HepG2 (cell line): ENCODE results near the gene PDZD7. TPM values are rescaled to one million over a fixed set of nuclear protein-coding genes. Genes with fewer than 3 reads are reported as not detected.

Experiments used
- BRD4 ChIP-seq: sonication (generic); formaldehyde crosslinking; IDR thresholded peaks from 2 replicates; pipeline ENCODE4 v1.4.0; 2020; ENCODE audit warnings: missing genetic modification reagents
- DPF2 ChIP-seq: sonication (generic); formaldehyde crosslinking; IDR thresholded peaks from 2 replicates; pipeline ENCODE4 v1.4.0; 2020; ENCODE audit warnings: mild to moderate bottlenecking, low read depth, missing genetic modification reagents, borderline replicate concordance
- ELF3 ChIP-seq: IDR thresholded peaks from 2 replicates; pipeline ENCODE4 v1.6.1; 2016; ENCODE audit warnings: missing genetic modification reagents, missing compliant biosample characterization
- IRF2 ChIP-seq: IDR thresholded peaks from 2 replicates; pipeline ENCODE4 v1.6.1; 2018; ENCODE audit warnings: missing genetic modification reagents, missing compliant biosample characterization
- KLF12 ChIP-seq: sonication (generic); formaldehyde crosslinking; IDR thresholded peaks from 2 replicates; pipeline ENCODE4 v1.4.0; 2020; ENCODE audit warnings: missing genetic modification reagents, borderline replicate concordance
- TEAD2 ChIP-seq: sonication (generic); formaldehyde crosslinking; IDR thresholded peaks from 2 replicates; pipeline ENCODE4 v1.9.0; 2021; ENCODE audit warnings: missing genetic modification reagents
- U2AF1 ChIP-seq: fragments of 200-400 bp; formaldehyde crosslinking; optimal IDR thresholded peaks from 2 replicates; pipeline ENCODE3; 2017; ENCODE audit warnings: mild to moderate bottlenecking, low read depth, low read length
- ZNF383 ChIP-seq: sonication (generic); formaldehyde crosslinking; IDR thresholded peaks from 2 replicates; pipeline ENCODE4 v1.4.0; 2020; ENCODE audit warnings: missing genetic modification reagents, mild to moderate bottlenecking, borderline replicate concordance
- ZNF746 ChIP-seq: sonication (generic); formaldehyde crosslinking; IDR thresholded peaks from 2 replicates; pipeline ENCODE4 v1.8.0; 2022; ENCODE audit warnings: mild to moderate bottlenecking, missing genetic modification reagents
- polyA plus RNA-seq, 8 experiments: library from polyadenylated mRNA; depleted of rRNA in 3 of 8; stranded (reverse) in 7 of 8; unstranded in 1 of 8; fragments of >200 nt; fragmentation: Illumina TruSeq in 4 of 8; extraction: Trizol in 4 of 8; gene quantifications; 2 replicates each; pipeline versions ENCODE4 v1.2.1 to v1.2.3, GENCODE V29; 2011 to 2016; ENCODE audit warnings: low read depth in 4 of 8, missing spikeins in 1 of 8, mixed read lengths in 1 of 8; ENCODE audit not compliant: insufficient read depth in 1 of 8
- total RNA-seq, 5 experiments: library from RNA; depleted of rRNA; stranded (reverse); fragments of >200 nt; fragmentation: Illumina TruSeq; extraction: Trizol; gene quantifications; 2 replicates each; pipeline ENCODE4 v1.2.3, GENCODE V29; 2016; ENCODE audit warnings: low read depth in 1 of 5
- TF ChIP-seq, protein P1 (sequence below): sonication (generic); formaldehyde crosslinking; IDR thresholded peaks from 2 replicates; pipeline ENCODE4 v1.4.0; 2020; ENCODE audit warnings: mild to moderate bottlenecking, missing genetic modification reagents
- TF ChIP-seq, protein P2 (sequence below): sonication (generic); formaldehyde crosslinking; conservative IDR thresholded peaks from 2 replicates; pipeline ENCODE4 v1.8.0; 2022; ENCODE audit warnings: low read depth, missing genetic modification reagents
- TF ChIP-seq, protein P3 (sequence below): sonication (generic); formaldehyde crosslinking; IDR thresholded peaks from 2 replicates; pipeline ENCODE4 v1.8.0; 2022; ENCODE audit warnings: missing genetic modification reagents, mild to moderate bottlenecking, borderline replicate concordance
- TF ChIP-seq, protein P4 (sequence below): sonication (generic); formaldehyde crosslinking; IDR thresholded peaks from 2 replicates; pipeline ENCODE4 v1.9.0; 2022; ENCODE audit warnings: low read depth, missing genetic modification reagents
- TF ChIP-seq, protein P5 (sequence below): sonication (generic); formaldehyde crosslinking; IDR thresholded peaks from 2 replicates; pipeline ENCODE4 v1.5.1; 2020; ENCODE audit warnings: mild to moderate bottlenecking, missing genetic modification reagents, moderate library complexity

PDZD7 gene
- total and polyA plus RNA-seq, 2 of the 13 experiments (the other 11 are each of a cell fraction or from before 2014, with no cell fraction given), result 0.58 to 0.73 TPM

DNA sequence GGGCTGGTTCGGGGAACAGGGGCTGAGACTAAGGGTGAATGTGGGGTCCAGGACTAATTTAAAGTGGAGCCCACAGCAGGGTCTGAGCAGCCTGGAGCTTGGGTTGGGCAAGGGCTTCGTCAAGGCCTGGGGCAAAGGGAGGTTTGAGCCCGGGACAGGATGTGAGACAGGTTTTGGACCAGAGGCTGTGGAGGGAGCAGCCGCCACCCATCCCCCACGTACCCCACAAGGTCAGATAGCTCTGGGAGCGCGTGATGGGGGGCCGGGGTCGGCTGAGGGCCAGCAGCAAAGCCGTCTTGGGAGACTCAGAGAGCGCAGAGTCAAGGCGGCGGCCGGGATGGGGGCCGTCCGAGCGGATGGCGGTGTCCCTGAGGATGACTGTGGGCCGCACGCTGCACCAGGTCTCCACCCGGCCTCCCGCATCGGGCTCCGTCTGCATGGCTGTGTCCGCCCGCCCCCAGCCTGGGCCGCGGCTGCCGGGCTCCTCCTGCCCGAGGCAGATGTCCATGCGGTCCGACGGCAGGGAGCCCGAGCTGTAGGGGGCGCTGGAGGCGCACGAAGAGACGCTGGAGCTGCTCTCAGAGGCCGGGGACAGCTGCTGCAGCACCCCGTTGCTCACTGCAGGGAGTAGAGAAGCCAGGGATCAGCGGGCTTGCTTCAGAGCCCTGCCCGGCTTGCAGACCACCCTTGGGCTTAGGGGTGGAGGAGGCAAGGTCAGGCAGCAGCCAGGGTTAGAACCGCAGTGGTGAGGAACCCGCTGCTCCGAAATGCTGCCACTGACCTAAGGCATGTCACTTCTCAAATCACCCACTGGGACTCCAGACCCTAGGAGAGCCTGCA is 12.1 kb downstream of the PDZD7 start (continued):
- TF ChIP-seq, protein P1, sequence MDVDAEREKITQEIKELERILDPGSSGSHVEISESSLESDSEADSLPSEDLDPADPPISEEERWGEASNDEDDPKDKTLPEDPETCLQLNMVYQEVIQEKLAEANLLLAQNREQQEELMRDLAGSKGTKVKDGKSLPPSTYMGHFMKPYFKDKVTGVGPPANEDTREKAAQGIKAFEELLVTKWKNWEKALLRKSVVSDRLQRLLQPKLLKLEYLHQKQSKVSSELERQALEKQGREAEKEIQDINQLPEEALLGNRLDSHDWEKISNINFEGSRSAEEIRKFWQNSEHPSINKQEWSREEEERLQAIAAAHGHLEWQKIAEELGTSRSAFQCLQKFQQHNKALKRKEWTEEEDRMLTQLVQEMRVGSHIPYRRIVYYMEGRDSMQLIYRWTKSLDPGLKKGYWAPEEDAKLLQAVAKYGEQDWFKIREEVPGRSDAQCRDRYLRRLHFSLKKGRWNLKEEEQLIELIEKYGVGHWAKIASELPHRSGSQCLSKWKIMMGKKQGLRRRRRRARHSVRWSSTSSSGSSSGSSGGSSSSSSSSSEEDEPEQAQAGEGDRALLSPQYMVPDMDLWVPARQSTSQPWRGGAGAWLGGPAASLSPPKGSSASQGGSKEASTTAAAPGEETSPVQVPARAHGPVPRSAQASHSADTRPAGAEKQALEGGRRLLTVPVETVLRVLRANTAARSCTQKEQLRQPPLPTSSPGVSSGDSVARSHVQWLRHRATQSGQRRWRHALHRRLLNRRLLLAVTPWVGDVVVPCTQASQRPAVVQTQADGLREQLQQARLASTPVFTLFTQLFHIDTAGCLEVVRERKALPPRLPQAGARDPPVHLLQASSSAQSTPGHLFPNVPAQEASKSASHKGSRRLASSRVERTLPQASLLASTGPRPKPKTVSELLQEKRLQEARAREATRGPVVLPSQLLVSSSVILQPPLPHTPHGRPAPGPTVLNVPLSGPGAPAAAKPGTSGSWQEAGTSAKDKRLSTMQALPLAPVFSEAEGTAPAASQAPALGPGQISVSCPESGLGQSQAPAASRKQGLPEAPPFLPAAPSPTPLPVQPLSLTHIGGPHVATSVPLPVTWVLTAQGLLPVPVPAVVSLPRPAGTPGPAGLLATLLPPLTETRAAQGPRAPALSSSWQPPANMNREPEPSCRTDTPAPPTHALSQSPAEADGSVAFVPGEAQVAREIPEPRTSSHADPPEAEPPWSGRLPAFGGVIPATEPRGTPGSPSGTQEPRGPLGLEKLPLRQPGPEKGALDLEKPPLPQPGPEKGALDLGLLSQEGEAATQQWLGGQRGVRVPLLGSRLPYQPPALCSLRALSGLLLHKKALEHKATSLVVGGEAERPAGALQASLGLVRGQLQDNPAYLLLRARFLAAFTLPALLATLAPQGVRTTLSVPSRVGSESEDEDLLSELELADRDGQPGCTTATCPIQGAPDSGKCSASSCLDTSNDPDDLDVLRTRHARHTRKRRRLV (CRISPR knock-in tag), result peak; percentile 76; the same call in 1 of the 2 replicates
- TF ChIP-seq ELF3 (peak; percentile 57; the same call in 1 of the 2 replicates), KLF12 (CRISPR knock-in tag) (no peak), IRF2 (CRISPR knock-in tag) (peak; percentile 43; the same call in 1 of the 2 replicates), BRD4 (no peak), ZNF383 (CRISPR knock-in tag) (no peak), ZNF746 (CRISPR knock-in tag) (no peak), TEAD2 (CRISPR knock-in tag) (no peak), U2AF1 (no peak), DPF2 (CRISPR knock-in tag) (no peak)
- TF ChIP-seq, protein P2, sequence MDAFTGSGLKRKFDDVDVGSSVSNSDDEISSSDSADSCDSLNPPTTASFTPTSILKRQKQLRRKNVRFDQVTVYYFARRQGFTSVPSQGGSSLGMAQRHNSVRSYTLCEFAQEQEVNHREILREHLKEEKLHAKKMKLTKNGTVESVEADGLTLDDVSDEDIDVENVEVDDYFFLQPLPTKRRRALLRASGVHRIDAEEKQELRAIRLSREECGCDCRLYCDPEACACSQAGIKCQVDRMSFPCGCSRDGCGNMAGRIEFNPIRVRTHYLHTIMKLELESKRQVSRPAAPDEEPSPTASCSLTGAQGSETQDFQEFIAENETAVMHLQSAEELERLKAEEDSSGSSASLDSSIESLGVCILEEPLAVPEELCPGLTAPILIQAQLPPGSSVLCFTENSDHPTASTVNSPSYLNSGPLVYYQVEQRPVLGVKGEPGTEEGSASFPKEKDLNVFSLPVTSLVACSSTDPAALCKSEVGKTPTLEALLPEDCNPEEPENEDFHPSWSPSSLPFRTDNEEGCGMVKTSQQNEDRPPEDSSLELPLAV (CRISPR knock-in tag), result no peak
- TF ChIP-seq, protein P3, sequence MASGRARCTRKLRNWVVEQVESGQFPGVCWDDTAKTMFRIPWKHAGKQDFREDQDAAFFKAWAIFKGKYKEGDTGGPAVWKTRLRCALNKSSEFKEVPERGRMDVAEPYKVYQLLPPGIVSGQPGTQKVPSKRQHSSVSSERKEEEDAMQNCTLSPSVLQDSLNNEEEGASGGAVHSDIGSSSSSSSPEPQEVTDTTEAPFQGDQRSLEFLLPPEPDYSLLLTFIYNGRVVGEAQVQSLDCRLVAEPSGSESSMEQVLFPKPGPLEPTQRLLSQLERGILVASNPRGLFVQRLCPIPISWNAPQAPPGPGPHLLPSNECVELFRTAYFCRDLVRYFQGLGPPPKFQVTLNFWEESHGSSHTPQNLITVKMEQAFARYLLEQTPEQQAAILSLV, result 0 out of 2 replicates have a peak, but pooled peaks have one; percentile 36
- TF ChIP-seq, protein P4, sequence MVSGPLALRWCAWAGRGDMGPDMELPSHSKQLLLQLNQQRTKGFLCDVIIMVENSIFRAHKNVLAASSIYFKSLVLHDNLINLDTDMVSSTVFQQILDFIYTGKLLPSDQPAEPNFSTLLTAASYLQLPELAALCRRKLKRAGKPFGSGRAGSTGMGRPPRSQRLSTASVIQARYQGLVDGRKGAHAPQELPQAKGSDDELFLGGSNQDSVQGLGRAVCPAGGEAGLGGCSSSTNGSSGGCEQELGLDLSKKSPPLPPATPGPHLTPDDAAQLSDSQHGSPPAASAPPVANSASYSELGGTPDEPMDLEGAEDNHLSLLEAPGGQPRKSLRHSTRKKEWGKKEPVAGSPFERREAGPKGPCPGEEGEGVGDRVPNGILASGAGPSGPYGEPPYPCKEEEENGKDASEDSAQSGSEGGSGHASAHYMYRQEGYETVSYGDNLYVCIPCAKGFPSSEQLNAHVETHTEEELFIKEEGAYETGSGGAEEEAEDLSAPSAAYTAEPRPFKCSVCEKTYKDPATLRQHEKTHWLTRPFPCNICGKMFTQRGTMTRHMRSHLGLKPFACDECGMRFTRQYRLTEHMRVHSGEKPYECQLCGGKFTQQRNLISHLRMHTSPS (CRISPR knock-in tag), result peak; percentile 47
- TF ChIP-seq, protein P5, sequence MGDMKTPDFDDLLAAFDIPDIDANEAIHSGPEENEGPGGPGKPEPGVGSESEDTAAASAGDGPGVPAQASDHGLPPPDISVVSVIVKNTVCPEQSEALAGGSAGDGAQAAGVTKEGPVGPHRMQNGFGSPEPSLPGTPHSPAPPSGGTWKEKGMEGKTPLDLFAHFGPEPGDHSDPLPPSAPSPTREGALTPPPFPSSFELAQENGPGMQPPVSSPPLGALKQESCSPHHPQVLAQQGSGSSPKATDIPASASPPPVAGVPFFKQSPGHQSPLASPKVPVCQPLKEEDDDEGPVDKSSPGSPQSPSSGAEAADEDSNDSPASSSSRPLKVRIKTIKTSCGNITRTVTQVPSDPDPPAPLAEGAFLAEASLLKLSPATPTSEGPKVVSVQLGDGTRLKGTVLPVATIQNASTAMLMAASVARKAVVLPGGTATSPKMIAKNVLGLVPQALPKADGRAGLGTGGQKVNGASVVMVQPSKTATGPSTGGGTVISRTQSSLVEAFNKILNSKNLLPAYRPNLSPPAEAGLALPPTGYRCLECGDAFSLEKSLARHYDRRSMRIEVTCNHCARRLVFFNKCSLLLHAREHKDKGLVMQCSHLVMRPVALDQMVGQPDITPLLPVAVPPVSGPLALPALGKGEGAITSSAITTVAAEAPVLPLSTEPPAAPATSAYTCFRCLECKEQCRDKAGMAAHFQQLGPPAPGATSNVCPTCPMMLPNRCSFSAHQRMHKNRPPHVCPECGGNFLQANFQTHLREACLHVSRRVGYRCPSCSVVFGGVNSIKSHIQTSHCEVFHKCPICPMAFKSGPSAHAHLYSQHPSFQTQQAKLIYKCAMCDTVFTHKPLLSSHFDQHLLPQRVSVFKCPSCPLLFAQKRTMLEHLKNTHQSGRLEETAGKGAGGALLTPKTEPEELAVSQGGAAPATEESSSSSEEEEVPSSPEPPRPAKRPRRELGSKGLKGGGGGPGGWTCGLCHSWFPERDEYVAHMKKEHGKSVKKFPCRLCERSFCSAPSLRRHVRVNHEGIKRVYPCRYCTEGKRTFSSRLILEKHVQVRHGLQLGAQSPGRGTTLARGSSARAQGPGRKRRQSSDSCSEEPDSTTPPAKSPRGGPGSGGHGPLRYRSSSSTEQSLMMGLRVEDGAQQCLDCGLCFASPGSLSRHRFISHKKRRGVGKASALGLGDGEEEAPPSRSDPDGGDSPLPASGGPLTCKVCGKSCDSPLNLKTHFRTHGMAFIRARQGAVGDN (CRISPR knock-in tag), result peak; percentile 93
